Large intestine (tissue), 3 donors: ENCODE results near the gene GPX4. TPM values are rescaled to one million over a fixed set of nuclear protein-coding genes. Genes with fewer than 3 reads are reported as not detected.
A peak's percentile ranks its signal among the peaks of the same experiment; 100 is the strongest.

ENCODE experiments used
- DNase-seq, 2 donors: peaks; one replicate each; pipeline versions ENCODE4 v3.0.0 to v3.0.0-alpha.2; 2013
- H3K27ac ChIP-seq: one replicate; pipeline ENCODE4 v1.5.1; 2013; ENCODE audit warnings: low read length
- H3K27me3 ChIP-seq: 2 replicates; pipeline ENCODE4 v1.6.1; 2013; ENCODE audit warnings: low read length; ENCODE audit not compliant: control insufficient read depth, insufficient read depth
- H3K36me3 ChIP-seq: 2 replicates; pipeline ENCODE4 v1.6.1; 2013; ENCODE audit warnings: low read length; ENCODE audit not compliant: control insufficient read depth, insufficient read depth
- H3K4me1 ChIP-seq: one replicate; pipeline ENCODE4 v1.6.1; 2013; ENCODE audit warnings: low read length; ENCODE audit not compliant: control insufficient read depth, insufficient read depth
- H3K4me3 ChIP-seq: one replicate; pipeline ENCODE4 v1.5.1; 2013; ENCODE audit warnings: low read length
- H3K9me3 ChIP-seq: one replicate; pipeline ENCODE4 v1.6.1; 2013; ENCODE audit warnings: mild to moderate bottlenecking, low read depth, low read length, moderate library complexity; ENCODE audit not compliant: control insufficient read depth
- WGBS: methylation state at CpG from one replicate; pipeline ENCODE4 v1.1.5; 2013; ENCODE audit warnings: low lambda C conversion rate; ENCODE audit not compliant: insufficient coverage; 5-methylcytosine and 5-hydroxymethylcytosine counted together
- polyA plus RNA-seq: library from polyadenylated mRNA; unstranded; fragments of 120-200 nt; gene quantifications from one replicate; pipeline ENCODE4 v1.2.1, GENCODE V29; 2013

GPX4 gene
- polyA plus RNA-seq, 1 donor: 394 TPM

DNA sequence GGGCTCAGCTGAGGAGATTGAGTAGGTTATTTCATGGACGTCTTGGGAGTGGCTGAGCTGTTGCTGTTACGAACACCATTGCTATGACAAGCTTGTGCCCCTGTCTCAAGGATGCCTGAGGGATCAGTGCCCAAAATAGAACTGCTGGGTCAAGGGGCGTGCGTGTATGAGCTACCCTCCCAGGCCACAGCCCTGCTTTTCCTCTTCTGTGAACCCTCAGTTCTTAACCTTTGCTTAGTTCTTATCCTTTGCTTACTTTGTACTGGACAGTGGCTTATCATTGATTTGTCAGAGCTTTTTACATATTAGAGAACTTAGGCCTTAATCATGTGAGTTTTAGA lies 27.8 kb upstream of the GPX4 start:
- DNase-seq: no peak
- Histone ChIP-seq H3K27me3 (peaks cover 25% of the 10 kb centered on the region), H3K36me3 (no peaks in the 10 kb centered on the region), H3K9me3 (peaks cover 17% of the 10 kb centered on the region), H3K4me1 (no peaks in the 10 kb centered on the region), H3K4me3 (no peak overlapping the region), H3K27ac (no peak overlapping the region)
- no CpG with 5 or more reads among the region's 4 CpGs for WGBS

GRCh38 chr19:1076951-1077350 lies 26.8 kb upstream of the GPX4 start:
- Histone ChIP-seq H3K27me3 (peaks cover 22% of the 10 kb centered on the region), H3K4me1 (peaks cover 5% of the 10 kb centered on the region), H3K27ac (no peak overlapping the region), H3K9me3 (peaks cover 24% of the 10 kb centered on the region), H3K36me3 (no peaks in the 10 kb centered on the region), H3K4me3 (no peak overlapping the region)
- no peak for DNase-seq
- WGBS: no CpG with 5 or more reads among the region's 16 CpGs

DNA sequence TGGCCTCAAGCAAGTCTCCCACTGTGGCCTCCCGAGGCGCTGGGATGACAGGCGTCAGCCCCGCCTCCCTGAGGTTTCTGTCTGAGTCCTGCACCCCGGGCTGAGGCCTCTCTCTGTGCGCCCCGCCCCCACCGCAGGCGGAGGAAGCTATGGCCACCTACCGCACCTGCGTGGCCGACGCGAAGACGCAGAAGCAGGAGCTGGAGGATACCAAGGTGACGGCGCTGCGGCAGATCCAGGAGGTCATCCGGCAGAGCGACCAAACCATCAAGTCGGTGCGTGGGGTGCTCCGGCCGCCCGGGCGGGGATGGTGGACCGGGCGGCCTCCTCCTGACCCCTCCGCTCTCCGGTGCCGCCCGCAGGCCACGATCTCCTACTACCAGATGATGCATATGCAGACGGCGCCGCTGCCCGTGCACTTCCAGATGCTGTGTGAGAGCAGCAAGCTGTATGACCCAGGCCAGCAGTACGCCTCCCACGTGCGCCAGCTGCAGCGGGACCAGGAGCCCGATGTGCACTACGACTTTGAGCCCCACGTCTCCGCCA lies 24.2 kb upstream of the GPX4 start:
- DNase-seq: no peak
- Histone ChIP-seq H3K36me3 (no peaks in the 10 kb centered on the region), H3K4me3 (no peak overlapping the region), H3K9me3 (peaks cover 24% of the 10 kb centered on the region), H3K27me3 (peaks cover 5% of the 10 kb centered on the region), H3K4me1 (peaks cover 21% of the 10 kb centered on the region), H3K27ac (no peak overlapping the region)
- no CpG with 5 or more reads among the region's 45 CpGs for WGBS

GRCh38 chr19:1080360-1081161 lies 23.2 kb upstream of the GPX4 start:
- Histone ChIP-seq H3K27me3 (peaks cover 5% of the 10 kb centered on the region), H3K36me3 (peaks cover 2% of the 10 kb centered on the region), H3K4me3 (no peak overlapping the region), H3K27ac (no peak overlapping the region), H3K9me3 (peaks cover 25% of the 10 kb centered on the region), H3K4me1 (peaks cover 21% of the 10 kb centered on the region)
- no peak for DNase-seq
- WGBS: no CpG with 5 or more reads among the region's 50 CpGs

- no CpG with 5 or more reads among the region's 58 CpGs for WGBS
These were observed 22.3 kb upstream of the GPX4 start for GRCh38 chr19:1081301-1082164.

GRCh38 chr19:1082165-1082927 lies 21.4 kb upstream of the GPX4 start:
- H3K4me3 ChIP-seq: peak overlapping the region; percentile 50
- peak overlapping the region; percentile 69 for H3K27ac ChIP-seq
- peaks cover 5% of the 10 kb centered on the region for H3K27me3 ChIP-seq
- H3K9me3 ChIP-seq: peaks cover 30% of the 10 kb centered on the region
- peaks cover 15% of the 10 kb centered on the region for H3K36me3 ChIP-seq
- peaks cover 21% of the 10 kb centered on the region for H3K4me1 ChIP-seq
- peak; percentile 89 to 91 for DNase-seq
- WGBS: no CpG with 5 or more reads among the region's 51 CpGs

More at GRCh38 chr19:1081301-1082164, 22.3 kb upstream of the GPX4 start:
- peak overlapping the region; percentile 32 for H3K4me3 ChIP-seq
- H3K4me1 ChIP-seq: peaks cover 21% of the 10 kb centered on the region
- H3K27ac ChIP-seq: no peak overlapping the region
- DNase-seq: no peak
- peaks cover 10% of the 10 kb centered on the region for H3K36me3 ChIP-seq
- H3K27me3 ChIP-seq: peaks cover 5% of the 10 kb centered on the region
- H3K9me3 ChIP-seq: peaks cover 30% of the 10 kb centered on the region

DNA sequence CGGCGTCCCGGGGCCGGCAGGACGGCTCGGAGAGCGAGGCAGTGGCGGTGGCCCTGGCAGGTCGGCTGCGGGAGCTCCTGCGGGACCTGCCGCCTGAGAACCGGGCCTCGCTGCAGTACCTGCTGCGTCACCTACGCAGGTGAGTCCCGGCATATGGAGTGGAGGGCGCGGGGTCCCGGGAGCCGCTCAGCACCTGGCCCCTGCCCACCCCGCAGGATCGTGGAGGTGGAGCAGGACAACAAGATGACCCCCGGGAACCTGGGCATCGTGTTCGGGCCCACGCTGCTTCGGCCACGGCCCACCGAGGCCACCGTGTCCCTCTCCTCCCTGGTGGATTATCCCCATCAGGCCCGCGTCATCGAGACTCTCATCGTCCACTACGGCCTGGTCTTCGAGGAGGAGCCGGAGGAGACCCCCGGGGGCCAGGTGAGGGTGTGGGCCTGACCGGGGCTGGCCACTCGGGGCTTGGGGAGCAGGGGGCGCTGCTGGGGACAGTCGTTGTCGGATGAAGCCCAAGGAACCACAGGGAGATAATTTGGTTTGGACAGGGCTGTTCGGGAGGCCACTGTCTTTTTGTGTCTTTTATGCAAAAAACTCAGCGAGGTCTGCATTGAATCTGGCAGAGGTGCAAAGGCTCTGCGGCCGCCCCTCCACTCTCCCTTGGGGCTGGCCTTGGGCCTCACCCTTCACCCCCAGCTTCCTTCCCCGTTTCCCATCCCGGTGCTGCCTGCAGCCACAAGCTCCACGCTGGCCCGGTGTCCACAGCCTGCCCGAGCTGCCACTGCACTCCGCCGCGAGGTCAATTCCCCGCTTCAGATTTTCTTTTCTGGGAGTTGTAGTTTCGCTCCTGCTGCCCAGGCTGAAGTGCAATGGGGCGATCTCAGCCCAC lies 20.6 kb upstream of the GPX4 start:
- Histone ChIP-seq H3K36me3 (peaks cover 19% of the 10 kb centered on the region), H3K27ac (peak overlapping the region; percentile 69), H3K4me1 (peaks cover 21% of the 10 kb centered on the region), H3K4me3 (peak overlapping the region; percentile 50), H3K9me3 (peaks cover 30% of the 10 kb centered on the region), H3K27me3 (peaks cover 5% of the 10 kb centered on the region)
- WGBS: 100% methylated on average over 1 of the region's 59 CpGs
- no peak for DNase-seq

GRCh38 chr19:1084024-1084868 lies 19.5 kb upstream of the GPX4 start:
- peaks cover 5% of the 10 kb centered on the region for H3K27me3 ChIP-seq
- no CpG with 5 or more reads among the region's 43 CpGs for WGBS
- no peak overlapping the region for H3K4me3 ChIP-seq
- H3K36me3 ChIP-seq: peaks cover 29% of the 10 kb centered on the region
- H3K27ac ChIP-seq: no peak overlapping the region
- peaks cover 34% of the 10 kb centered on the region for H3K9me3 ChIP-seq
- no peak for DNase-seq
- peaks cover 21% of the 10 kb centered on the region for H3K4me1 ChIP-seq
